COLO668 (cell line): ENCODE results near the gene UAP1L1.

Experiments used
- DNase-seq: peaks from one replicate; lab custom pipeline; 2025; ENCODE audit not compliant: unreplicated experiment; lab: John Stamatoyannopoulos, UW

The UAP1L1 gene

GRCh38 chr9:137089232-137089947 lies 12.1 kb downstream of the UAP1L1 start:
- no peak for DNase-seq

- DNase-seq: no peak
Observed at GRCh38 chr9:137095664-137096517, 18.6 kb downstream of the UAP1L1 start.

GRCh38 chr9:137096785-137097546 lies 19.6 kb downstream of the UAP1L1 start:
- no peak for DNase-seq

GRCh38 chr9:137097761-137098462 lies 20.6 kb downstream of the UAP1L1 start:
- DNase-seq: no peak

GRCh38 chr9:137099231-137099630 lies 21.9 kb downstream of the UAP1L1 start:
- DNase-seq: no peak

- DNase-seq: no peak
Observed at GRCh38 chr9:137103206-137103999, 26.1 kb downstream of the UAP1L1 start.

GRCh38 chr9:137105814-137106661 lies 28.7 kb downstream of the UAP1L1 start:
- DNase-seq: no peak

- DNase-seq: no peak
Observed at GRCh38 chr9:137106662-137107250, 29.4 kb downstream of the UAP1L1 start.

- DNase-seq: no peak
Observed at GRCh38 chr9:137107312-137107921, 30.1 kb downstream of the UAP1L1 start.

GRCh38 chr9:137107982-137108381 lies 30.7 kb downstream of the UAP1L1 start:
- no peak for DNase-seq

GRCh38 chr9:137108608-137109249 lies 31.4 kb downstream of the UAP1L1 start:
- DNase-seq: no peak

GRCh38 chr9:137109250-137110146 lies 32.2 kb downstream of the UAP1L1 start:
- no peak for DNase-seq

- no peak for DNase-seq
Observed at GRCh38 chr9:137110147-137110910, 33.0 kb downstream of the UAP1L1 start.

- DNase-seq: no peak
Observed at GRCh38 chr9:137110911-137111787, 33.8 kb downstream of the UAP1L1 start.
